Trophoblast cell (in vitro differentiated cells and primary cell): ENCODE data around the gene ITGB8.

Source experiments
- DNase-seq, 2 donors: peaks; one replicate each; pipeline ENCODE4 v3.0.0-alpha.2; 2016
- H2AFZ ChIP-seq: 2 replicates; pipeline ENCODE4 v1.6.1; 2013; ENCODE audit warnings: low read length, moderate library complexity, mild to moderate bottlenecking; ENCODE audit not compliant: insufficient read depth, poor library complexity
- H2AK5ac ChIP-seq: 2 replicates; pipeline ENCODE4 v1.6.1; 2013; ENCODE audit warnings: mild to moderate bottlenecking, low read length
- H2BK120ac ChIP-seq: 2 replicates; pipeline ENCODE4 v1.6.1; 2013; ENCODE audit warnings: low read length, mild to moderate bottlenecking, moderate library complexity; ENCODE audit not compliant: insufficient read depth, poor library complexity
- H2BK12ac ChIP-seq: 2 replicates; pipeline ENCODE4 v1.6.1; 2013; ENCODE audit warnings: mild to moderate bottlenecking, low read length, moderate library complexity
- H2BK5ac ChIP-seq: 2 replicates; pipeline ENCODE4 v1.6.1; 2013; ENCODE audit warnings: low read length, low read depth, moderate library complexity, mild to moderate bottlenecking; ENCODE audit not compliant: poor library complexity
- H3K14ac ChIP-seq: 2 replicates; pipeline ENCODE4 v1.6.1; 2013; ENCODE audit warnings: mild to moderate bottlenecking, low read length
- H3K18ac ChIP-seq: 2 replicates; pipeline ENCODE4 v1.6.1; 2013; ENCODE audit warnings: mild to moderate bottlenecking, low read length
- H3K23ac ChIP-seq: 2 replicates; pipeline ENCODE4 v1.6.1; 2013; ENCODE audit warnings: low read length
- H3K27ac ChIP-seq: 2 replicates; pipeline ENCODE4 v1.5.1; 2013; ENCODE audit warnings: low read depth, mild to moderate bottlenecking, inconsistent platforms, low read length, moderate library complexity
- H3K27me3 ChIP-seq: 2 replicates; pipeline ENCODE4 v1.6.1; 2013; ENCODE audit warnings: inconsistent platforms, mild to moderate bottlenecking, low read length, moderate library complexity; ENCODE audit not compliant: insufficient read depth
- H3K36me3 ChIP-seq, 2 experiments: 1 replicate in 1 of 2; 2 replicates in 1 of 2; pipeline ENCODE4 v1.6.1; 2013; ENCODE audit warnings: low read length in 2 of 2, mild to moderate bottlenecking in 2 of 2, moderate library complexity in 1 of 2; ENCODE audit not compliant: insufficient read depth in 2 of 2, control insufficient read depth in 1 of 2
- H3K4ac ChIP-seq: 2 replicates; pipeline ENCODE4 v1.6.1; 2013; ENCODE audit warnings: low read depth, mild to moderate bottlenecking, low read length, moderate library complexity
- H3K4me1 ChIP-seq, 2 experiments: 1 replicate in 1 of 2; 2 replicates in 1 of 2; pipeline ENCODE4 v1.6.1; 2013; ENCODE audit warnings: low read length in 2 of 2, mild to moderate bottlenecking in 2 of 2, moderate library complexity in 1 of 2; ENCODE audit not compliant: insufficient read depth in 2 of 2, control insufficient read depth in 1 of 2
- H3K4me2 ChIP-seq: 2 replicates; pipeline ENCODE4 v1.6.1; 2013; ENCODE audit warnings: inconsistent platforms, mild to moderate bottlenecking, low read length, moderate library complexity
- H3K4me3 ChIP-seq: 2 replicates; pipeline ENCODE4 v1.5.1; 2013; ENCODE audit warnings: mild to moderate bottlenecking, low read depth, low read length, inconsistent platforms
- H3K79me1 ChIP-seq: one replicate; pipeline ENCODE4 v1.6.1; 2013; ENCODE audit warnings: low read length
- H3K79me2 ChIP-seq: 2 replicates; pipeline ENCODE4 v1.6.1; 2013; ENCODE audit warnings: low read length, mild to moderate bottlenecking; ENCODE audit not compliant: control insufficient read depth, insufficient read depth, poor library complexity
- H3K9ac ChIP-seq: 2 replicates; pipeline ENCODE4 v1.6.1; 2013; ENCODE audit warnings: mild to moderate bottlenecking, low read length
- H3K9me3 ChIP-seq: 2 replicates; pipeline ENCODE4 v1.6.1; 2013; ENCODE audit warnings: low read depth, mild to moderate bottlenecking, control low read depth, inconsistent platforms, low read length; ENCODE audit not compliant: insufficient read depth
- H4K12ac ChIP-seq: 2 replicates; pipeline ENCODE4 v1.6.1; 2013; ENCODE audit warnings: low read depth, mild to moderate bottlenecking, low read length, moderate library complexity
- H4K8ac ChIP-seq: 2 replicates; pipeline ENCODE4 v1.6.1; 2013; ENCODE audit warnings: low read depth, mild to moderate bottlenecking, low read length, moderate library complexity
- H4K91ac ChIP-seq: one replicate; pipeline ENCODE4 v1.6.1; 2013; ENCODE audit warnings: low read depth, mild to moderate bottlenecking, low read length, moderate library complexity
- WGBS: extraction: QIAGEN DNeasy Blood & Tissue Kit; methylation state at CpG from one replicate; pipeline ENCODE4 v1.1.7; 2013; ENCODE audit warnings: missing lambda C conversion rate; ENCODE audit not compliant: insufficient read length, insufficient coverage; ENCODE audit errors: extremely low coverage; 5-methylcytosine and 5-hydroxymethylcytosine counted together

Gene ITGB8

DNA sequence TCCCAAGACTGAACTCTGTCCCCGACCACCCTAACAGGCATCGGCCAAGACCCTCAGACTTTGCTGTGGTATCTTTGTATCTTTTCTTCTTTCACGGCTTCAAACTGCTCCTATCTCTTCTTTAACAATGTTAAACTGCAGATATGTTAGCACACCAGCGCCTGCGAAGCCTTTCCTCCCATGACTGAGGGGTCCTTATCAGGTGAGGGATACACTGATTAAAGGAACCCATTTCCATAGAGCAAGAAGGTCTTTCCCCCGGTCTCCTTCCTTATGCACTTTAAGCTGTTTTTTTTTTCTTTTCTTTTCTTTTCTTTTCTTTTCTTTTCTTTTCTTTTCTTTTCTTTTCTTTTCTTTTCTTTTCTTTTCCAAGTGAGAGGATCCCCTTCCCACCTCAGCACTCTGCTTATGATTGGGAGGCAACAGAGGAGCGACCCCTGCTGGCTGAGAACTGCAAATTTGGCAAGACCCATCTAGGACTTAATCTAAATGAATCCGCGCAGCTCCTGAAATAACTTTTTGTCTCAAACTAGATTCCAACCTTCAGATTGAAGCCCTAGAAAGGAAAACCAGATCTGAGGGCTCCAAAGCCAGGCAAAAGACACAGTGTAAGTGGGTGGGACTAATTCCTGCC, 109.9 kb downstream of the ITGB8 start:
- H3K4ac ChIP-seq, result no peak overlapping the region
- peaks cover 1% of the 10 kb centered on the region for H3K9me3 ChIP-seq
- H3K36me3 ChIP-seq, result no peaks in the 10 kb centered on the region
- H3K9ac ChIP-seq, result no peak overlapping the region
- H3K14ac ChIP-seq, result no peak overlapping the region
- no peak overlapping the region for H3K27ac ChIP-seq
- H4K91ac ChIP-seq, result no peak overlapping the region
- H3K18ac ChIP-seq, result no peak overlapping the region
- DNase-seq, result peak; percentile 8 to 52
- no peaks in the 10 kb centered on the region for H3K79me1 ChIP-seq
- H4K8ac ChIP-seq, result no peak overlapping the region
- H2BK120ac ChIP-seq, result no peak overlapping the region
- no peak overlapping the region for H2AFZ ChIP-seq
- no peak overlapping the region for H2BK5ac ChIP-seq
- H4K12ac ChIP-seq, result no peak overlapping the region
- no peak overlapping the region for H2BK12ac ChIP-seq
- no peaks in the 10 kb centered on the region for H3K79me2 ChIP-seq
- no peak overlapping the region for H3K4me3 ChIP-seq
- H2AK5ac ChIP-seq, result no peak overlapping the region
- no peak overlapping the region for H3K4me2 ChIP-seq
- H3K23ac ChIP-seq, result no peak overlapping the region
- peaks cover 3% of the 10 kb centered on the region for H3K27me3 ChIP-seq
- WGBS, result no CpG with 5 or more reads among the region's 9 CpGs
- peaks cover 0 to 5% of the 10 kb centered on the region in 2 experiments for H3K4me1 ChIP-seq

DNA sequence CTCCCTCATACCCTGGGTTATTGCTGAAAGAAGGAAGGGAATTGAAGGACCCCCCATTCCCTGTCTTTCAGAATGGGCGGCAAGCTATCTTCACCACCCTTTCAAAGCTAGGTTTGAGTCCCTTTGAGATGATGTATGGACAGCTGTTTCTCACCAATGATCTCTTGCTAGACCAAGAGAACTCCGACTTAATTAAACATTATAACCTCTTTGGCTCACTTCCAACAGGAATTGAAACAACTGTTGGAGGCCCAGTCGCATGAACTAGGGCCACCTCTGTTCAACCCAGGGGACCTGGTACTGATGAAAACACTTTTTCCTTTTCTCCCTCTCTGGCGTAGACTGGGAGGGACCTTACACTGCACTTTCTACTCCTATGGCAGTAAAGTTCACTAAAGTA, 110.6 kb downstream of the ITGB8 start:
- Histone ChIP-seq H2AK5ac (no peak overlapping the region), H3K4me1 (peaks cover 0 to 5% of the 10 kb centered on the region in 2 experiments), H3K18ac (no peak overlapping the region), H3K9me3 (peaks cover 1% of the 10 kb centered on the region), H3K23ac (no peak overlapping the region), H2BK12ac (no peak overlapping the region), H3K14ac (no peak overlapping the region), H4K8ac (no peak overlapping the region), H3K9ac (no peak overlapping the region), H3K27ac (no peak overlapping the region), H3K4ac (no peak overlapping the region), H2BK120ac (no peak overlapping the region), H3K4me3 (no peak overlapping the region), H4K91ac (no peak overlapping the region), H3K79me2 (no peaks in the 10 kb centered on the region), H4K12ac (no peak overlapping the region), H3K4me2 (no peak overlapping the region), H3K27me3 (peaks cover 3% of the 10 kb centered on the region), H3K36me3 (no peaks in the 10 kb centered on the region), H2BK5ac (no peak overlapping the region), H2AFZ (no peak overlapping the region), H3K79me1 (no peaks in the 10 kb centered on the region)
- no peak for DNase-seq
- WGBS, result no CpG with 5 or more reads among the region's 4 CpGs

DNA sequence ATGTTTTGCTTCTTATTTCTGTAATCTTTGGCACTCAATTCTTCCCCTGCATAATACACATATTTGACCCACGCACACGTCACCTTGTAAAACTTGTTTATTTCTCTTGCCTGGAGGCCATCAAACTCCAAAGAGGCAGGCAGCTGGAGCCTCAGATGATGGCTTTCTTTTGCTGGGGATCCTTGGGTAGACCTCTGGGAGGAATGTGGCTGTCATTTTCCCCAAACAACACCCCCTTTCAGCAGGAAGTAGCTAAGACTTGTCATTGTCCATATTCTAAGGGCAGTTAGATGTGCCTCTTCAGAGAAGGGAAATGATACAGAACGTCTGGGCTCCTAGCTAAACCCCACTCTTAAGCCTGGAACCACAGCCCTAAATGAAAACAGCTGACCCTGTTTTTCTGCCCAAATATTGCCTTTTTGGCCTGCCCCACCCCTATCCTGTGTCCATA, 111.3 kb downstream of the ITGB8 start:
- no peak overlapping the region for H4K8ac ChIP-seq
- H4K91ac ChIP-seq, result no peak overlapping the region
- H3K4me2 ChIP-seq, result no peak overlapping the region
- no peak overlapping the region for H2BK5ac ChIP-seq
- H2BK120ac ChIP-seq, result no peak overlapping the region
- no peak overlapping the region for H3K4me3 ChIP-seq
- no peaks in the 10 kb centered on the region for H3K79me1 ChIP-seq
- no peak overlapping the region for H3K14ac ChIP-seq
- H3K9ac ChIP-seq, result no peak overlapping the region
- no peak overlapping the region for H2AK5ac ChIP-seq
- no peaks in the 10 kb centered on the region for H3K79me2 ChIP-seq
- H3K27ac ChIP-seq, result no peak overlapping the region
- H2BK12ac ChIP-seq, result no peak overlapping the region
- peaks cover 1% of the 10 kb centered on the region for H3K9me3 ChIP-seq
- no peak overlapping the region for H3K18ac ChIP-seq
- no peak overlapping the region for H2AFZ ChIP-seq
- no peak overlapping the region for H3K4ac ChIP-seq
- H3K23ac ChIP-seq, result no peak overlapping the region
- no peaks in the 10 kb centered on the region for H3K36me3 ChIP-seq
- H3K27me3 ChIP-seq, result peaks cover 3% of the 10 kb centered on the region
- no peak overlapping the region for H4K12ac ChIP-seq
- WGBS, result no CpG with 5 or more reads among the region's 3 CpGs
- DNase-seq, result peak; percentile 71 to 90
- H3K4me1 ChIP-seq, result peaks cover 0 to 5% of the 10 kb centered on the region in 2 experiments

DNA sequence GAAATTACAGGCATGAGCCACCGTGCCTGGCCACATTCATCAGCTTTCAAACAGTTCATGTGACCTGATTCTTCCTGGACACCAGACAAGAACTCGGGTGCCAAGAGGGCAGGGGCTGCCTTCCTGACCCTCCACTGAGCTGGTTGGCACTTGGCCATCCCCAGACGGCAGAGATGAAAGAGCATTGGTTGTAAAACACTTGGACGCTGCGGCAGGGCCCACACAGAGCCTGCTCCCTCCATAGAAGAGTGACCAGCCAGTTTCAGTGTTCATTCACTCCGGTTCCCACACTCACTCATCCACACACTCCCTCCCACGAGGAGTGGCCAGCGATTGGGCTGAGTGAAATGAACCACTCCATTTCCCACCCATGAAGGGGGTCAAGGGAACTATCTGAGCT, 112.3 kb downstream of the ITGB8 start:
- no peak overlapping the region for H2AFZ ChIP-seq
- H3K9ac ChIP-seq, result no peak overlapping the region
- H3K79me1 ChIP-seq, result no peaks in the 10 kb centered on the region
- no peak overlapping the region for H4K8ac ChIP-seq
- no peak overlapping the region for H3K18ac ChIP-seq
- H3K4ac ChIP-seq, result no peak overlapping the region
- no peak overlapping the region for H3K14ac ChIP-seq
- no peak overlapping the region for H4K12ac ChIP-seq
- no CpG with 5 or more reads among the region's 8 CpGs for WGBS
- no peak for DNase-seq
- H3K4me1 ChIP-seq, result peaks cover 0 to 5% of the 10 kb centered on the region in 2 experiments
- H3K9me3 ChIP-seq, result peaks cover 1% of the 10 kb centered on the region
- no peaks in the 10 kb centered on the region for H3K36me3 ChIP-seq
- H3K27ac ChIP-seq, result no peak overlapping the region
- H3K79me2 ChIP-seq, result no peaks in the 10 kb centered on the region
- H2BK12ac ChIP-seq, result no peak overlapping the region
- H2AK5ac ChIP-seq, result no peak overlapping the region
- H2BK5ac ChIP-seq, result no peak overlapping the region
- no peak overlapping the region for H3K23ac ChIP-seq
- H3K4me2 ChIP-seq, result no peak overlapping the region
- no peaks in the 10 kb centered on the region for H3K27me3 ChIP-seq
- H4K91ac ChIP-seq, result no peak overlapping the region
- no peak overlapping the region for H3K4me3 ChIP-seq
- H2BK120ac ChIP-seq, result no peak overlapping the region
